ENCODE measurements around the gene BAAT.

DNA sequence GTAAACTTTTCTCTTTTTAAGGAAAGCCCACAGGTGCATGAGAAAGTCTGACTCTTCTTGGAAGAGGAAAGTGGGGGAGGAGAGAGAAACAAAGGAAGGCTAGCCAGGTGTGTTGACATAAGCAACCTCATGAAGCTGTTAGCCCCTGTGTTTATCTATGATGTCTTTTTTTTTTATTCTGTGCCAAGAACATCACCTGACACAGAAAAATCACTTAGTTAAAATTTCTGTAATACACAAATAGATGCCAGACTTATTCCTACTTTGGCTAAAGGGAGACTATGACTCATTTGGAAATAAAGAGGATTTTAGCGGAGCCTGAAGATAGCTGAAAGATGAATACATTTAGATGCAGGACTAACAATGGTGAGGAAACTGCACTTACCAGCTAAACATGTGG lies 58.3 kb downstream of the BAAT start:
- TF ChIP-seq CTCF (IDR thresholded peaks at IDR 0.05; ENCODE audit: low read depth, low read length) (no peak), POLR2A (IDR thresholded peaks at IDR 0.05; ENCODE audit: extremely low read depth, insufficient read length) (no peak)

Data from NB4 (cell line).